ENCODE results near the gene ACTG1. TPM values are rescaled to one million over a fixed set of nuclear protein-coding genes. Genes with fewer than 3 reads are reported as not detected.

Gene ACTG1
- total RNA-seq, 1 donor from 2014 or later: 2,441 TPM

- Histone ChIP-seq H3K36me3 (peaks cover 0 to 40% of the 10 kb centered on the region in 2 donors), H3K9me3 (no peaks in the 10 kb centered on the region), H3K27ac (no peak overlapping the region), H3K4me1 (peaks cover 25% of the 10 kb centered on the region), H3K27me3 (no peaks in the 10 kb centered on the region), H3K4me3 (no peak overlapping the region)
- no peak for TF ChIP-seq POLR2AphosphoS5 (IDR thresholded peaks at IDR 0.05; ENCODE audit: insufficient read depth in 1 of 2, low read depth in 1 of 2)
- TF ChIP-seq POLR2A (IDR thresholded peaks at IDR 0.05): no peak
- no peak for TF ChIP-seq CTCF (IDR thresholded peaks at IDR 0.05)
- DNase-seq (ENCODE audit: extremely low spot score in 2 of 2): no peak
- intact Hi-C loops (cut with DNase I): loop anchor here (5.0 kb wide), 1 partner anchor 38 kb away; the partner anchor contains the start of gene ACTG1
Observed at GRCh38 chr17:81550285-81550684, 37.7 kb upstream of the ACTG1 start.

GRCh38 chr17:81549826-81550225 lies 37.2 kb upstream of the ACTG1 start:
- intact Hi-C loops (cut with DNase I): loop anchor here (5.0 kb wide), 1 partner anchor 38 kb away; the partner anchor contains the start of gene ACTG1
- H3K27ac ChIP-seq: no peak overlapping the region
- no peak overlapping the region for H3K4me3 ChIP-seq
- TF ChIP-seq CTCF (IDR thresholded peaks at IDR 0.05) (no peak), POLR2A (IDR thresholded peaks at IDR 0.05) (no peak), POLR2AphosphoS5 (IDR thresholded peaks at IDR 0.05; ENCODE audit: insufficient read depth in 1 of 2, low read depth in 1 of 2) (no peak)
- peaks cover 0 to 45% of the 10 kb centered on the region in 2 donors for H3K36me3 ChIP-seq
- no peaks in the 10 kb centered on the region for H3K27me3 ChIP-seq
- H3K9me3 ChIP-seq: no peaks in the 10 kb centered on the region
- no peak for DNase-seq (ENCODE audit: extremely low spot score in 2 of 2)
- peaks cover 25% of the 10 kb centered on the region for H3K4me1 ChIP-seq

GRCh38 chr17:81549031-81549557 lies 36.5 kb upstream of the ACTG1 start:
- H3K27ac ChIP-seq: no peak overlapping the region
- no peaks in the 10 kb centered on the region for H3K27me3 ChIP-seq
- TF ChIP-seq POLR2A (IDR thresholded peaks at IDR 0.05) (no peak), POLR2AphosphoS5 (IDR thresholded peaks at IDR 0.05; ENCODE audit: insufficient read depth in 1 of 2, low read depth in 1 of 2) (no peak), CTCF (IDR thresholded peaks at IDR 0.05) (no peak)
- DNase-seq (ENCODE audit: extremely low spot score in 2 of 2): no peak
- peaks cover 0 to 52% of the 10 kb centered on the region in 2 donors for H3K36me3 ChIP-seq
- no peak overlapping the region for H3K4me3 ChIP-seq
- H3K9me3 ChIP-seq: no peaks in the 10 kb centered on the region
- intact Hi-C loops (cut with DNase I): no loop called here
- H3K4me1 ChIP-seq: peaks cover 24% of the 10 kb centered on the region

- Histone ChIP-seq H3K27ac (no peak overlapping the region), H3K4me3 (no peak overlapping the region), H3K36me3 (peaks cover 0 to 67% of the 10 kb centered on the region in 2 donors), H3K27me3 (no peaks in the 10 kb centered on the region), H3K4me1 (peaks cover 13% of the 10 kb centered on the region), H3K9me3 (no peaks in the 10 kb centered on the region)
- no peak for TF ChIP-seq POLR2AphosphoS5 (IDR thresholded peaks at IDR 0.05; ENCODE audit: insufficient read depth in 1 of 2, low read depth in 1 of 2)
- no peak for TF ChIP-seq POLR2A (IDR thresholded peaks at IDR 0.05)
- TF ChIP-seq CTCF (IDR thresholded peaks at IDR 0.05): no peak
- intact Hi-C loops (cut with DNase I): no loop called here
- DNase-seq (ENCODE audit: extremely low spot score in 2 of 2): no peak
Observed at GRCh38 chr17:81547614-81547982, 35.0 kb upstream of the ACTG1 start.

- Histone ChIP-seq H3K27me3 (no peaks in the 10 kb centered on the region), H3K4me1 (peaks cover 13% of the 10 kb centered on the region), H3K4me3 (no peak overlapping the region), H3K9me3 (no peaks in the 10 kb centered on the region), H3K36me3 (peaks cover 0 to 72% of the 10 kb centered on the region in 2 donors), H3K27ac (no peak overlapping the region)
- no peak for DNase-seq (ENCODE audit: extremely low spot score in 2 of 2)
- intact Hi-C loops (cut with DNase I): no loop called here
- TF ChIP-seq CTCF (IDR thresholded peaks at IDR 0.05) (no peak), POLR2A (IDR thresholded peaks at IDR 0.05) (no peak), POLR2AphosphoS5 (IDR thresholded peaks at IDR 0.05; ENCODE audit: insufficient read depth in 1 of 2, low read depth in 1 of 2) (no peak)
Observed at GRCh38 chr17:81546906-81547613, 34.5 kb upstream of the ACTG1 start.

Measured in vagina (tissue), 2 donors.